HEK293 (cell line): ENCODE data around the gene GDPGP1.

Source experiments
- CTCF ChIP-seq: fragments of 450-650 bp; formaldehyde crosslinking; IDR thresholded peaks from 2 replicates; pipeline ENCODE4 v1.5.1; 2016; ENCODE audit warnings: missing biosample characterization, missing genetic modification characterization
- ZEB2 ChIP-seq: fragments of 450-650 bp; formaldehyde crosslinking; IDR thresholded peaks from 2 replicates; pipeline ENCODE4 v1.5.1; 2016; ENCODE audit warnings: missing biosample characterization, missing genetic modification characterization
- ZIC2 ChIP-seq: fragments of 450-650 bp; formaldehyde crosslinking; IDR thresholded peaks from 2 replicates; pipeline ENCODE4 v1.5.1; 2016; ENCODE audit warnings: missing biosample characterization, missing genetic modification characterization
- ZNF18 ChIP-seq: fragments of 450-650 bp; formaldehyde crosslinking; IDR thresholded peaks from 2 replicates; pipeline ENCODE4 v1.5.1; 2016; ENCODE audit warnings: missing biosample characterization, missing genetic modification characterization
- ZNF202 ChIP-seq: fragments of 450-650 bp; formaldehyde crosslinking; IDR thresholded peaks from 2 replicates; pipeline ENCODE4 v1.5.1; 2016; ENCODE audit warnings: missing biosample characterization, missing genetic modification characterization, borderline replicate concordance
- TF ChIP-seq, protein P1 (sequence below): fragments of 450-650 bp; formaldehyde crosslinking; IDR thresholded peaks from 2 replicates; pipeline ENCODE4 v1.5.1; 2016; ENCODE audit warnings: missing biosample characterization, missing genetic modification characterization

- TF ChIP-seq CTCF: no peak
- TF ChIP-seq ZNF202 (tag by site-specific recombination): no peak
- TF ChIP-seq, protein P1, sequence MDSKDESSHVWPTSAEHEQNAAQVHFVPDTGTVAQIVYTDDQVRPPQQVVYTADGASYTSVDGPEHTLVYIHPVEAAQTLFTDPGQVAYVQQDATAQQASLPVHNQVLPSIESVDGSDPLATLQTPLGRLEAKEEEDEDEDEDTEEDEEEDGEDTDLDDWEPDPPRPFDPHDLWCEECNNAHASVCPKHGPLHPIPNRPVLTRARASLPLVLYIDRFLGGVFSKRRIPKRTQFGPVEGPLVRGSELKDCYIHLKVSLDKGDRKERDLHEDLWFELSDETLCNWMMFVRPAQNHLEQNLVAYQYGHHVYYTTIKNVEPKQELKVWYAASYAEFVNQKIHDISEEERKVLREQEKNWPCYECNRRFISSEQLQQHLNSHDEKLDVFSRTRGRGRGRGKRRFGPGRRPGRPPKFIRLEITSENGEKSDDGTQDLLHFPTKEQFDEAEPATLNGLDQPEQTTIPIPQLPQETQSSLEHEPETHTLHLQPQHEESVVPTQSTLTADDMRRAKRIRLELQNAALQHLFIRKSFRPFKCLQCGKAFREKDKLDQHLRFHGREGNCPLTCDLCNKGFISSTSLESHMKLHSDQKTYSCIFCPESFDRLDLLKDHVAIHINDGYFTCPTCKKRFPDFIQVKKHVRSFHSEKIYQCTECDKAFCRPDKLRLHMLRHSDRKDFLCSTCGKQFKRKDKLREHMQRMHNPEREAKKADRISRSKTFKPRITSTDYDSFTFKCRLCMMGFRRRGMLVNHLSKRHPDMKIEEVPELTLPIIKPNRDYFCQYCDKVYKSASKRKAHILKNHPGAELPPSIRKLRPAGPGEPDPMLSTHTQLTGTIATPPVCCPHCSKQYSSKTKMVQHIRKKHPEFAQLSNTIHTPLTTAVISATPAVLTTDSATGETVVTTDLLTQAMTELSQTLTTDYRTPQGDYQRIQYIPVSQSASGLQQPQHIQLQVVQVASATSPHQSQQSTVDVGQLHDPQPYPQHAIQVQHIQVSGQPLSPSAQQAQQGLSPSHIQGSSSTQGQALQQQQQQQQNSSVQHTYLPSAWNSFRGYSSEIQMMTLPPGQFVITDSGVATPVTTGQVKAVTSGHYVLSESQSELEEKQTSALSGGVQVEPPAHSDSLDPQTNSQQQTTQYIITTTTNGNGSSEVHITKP: no peak
- no peak for TF ChIP-seq ZIC2 (tag by site-specific recombination)
- TF ChIP-seq ZNF18 (tag by site-specific recombination): no peak
- TF ChIP-seq ZEB2 (tag by site-specific recombination): no peak
These were observed 20.2 kb upstream of the GDPGP1 start for GRCh38 chr15:90213818-90214204.
